GM12891 (cell line): ENCODE data around the gene GRIA1.

Source experiments
- POLR2A ChIP-seq: IDR thresholded peaks from 2 replicates; pipeline ENCODE4 v1.6.1; 2011; ENCODE audit warnings: low read depth, low read length, control low read depth
- POLR2AphosphoS5 ChIP-seq: IDR thresholded peaks from 2 replicates; pipeline ENCODE4 v1.6.1; 2011; ENCODE audit warnings: low read depth, low read length, control low read depth

- no peak for TF ChIP-seq POLR2A
- no peak for TF ChIP-seq POLR2AphosphoS5
Observed at GRCh38 chr5:153674356-153674755, 183.9 kb downstream of the GRIA1 start.
